HG03460 (cell line): Measurements from ENCODE around the gene SAMM50.

Source experiments
- ATAC-seq: cut with Tn5 transposase; IDR thresholded peaks from one replicate; pipeline ENCODE4 v1.9.1; 2021; ENCODE audit not compliant: unreplicated experiment

SAMM50 gene

DNA sequence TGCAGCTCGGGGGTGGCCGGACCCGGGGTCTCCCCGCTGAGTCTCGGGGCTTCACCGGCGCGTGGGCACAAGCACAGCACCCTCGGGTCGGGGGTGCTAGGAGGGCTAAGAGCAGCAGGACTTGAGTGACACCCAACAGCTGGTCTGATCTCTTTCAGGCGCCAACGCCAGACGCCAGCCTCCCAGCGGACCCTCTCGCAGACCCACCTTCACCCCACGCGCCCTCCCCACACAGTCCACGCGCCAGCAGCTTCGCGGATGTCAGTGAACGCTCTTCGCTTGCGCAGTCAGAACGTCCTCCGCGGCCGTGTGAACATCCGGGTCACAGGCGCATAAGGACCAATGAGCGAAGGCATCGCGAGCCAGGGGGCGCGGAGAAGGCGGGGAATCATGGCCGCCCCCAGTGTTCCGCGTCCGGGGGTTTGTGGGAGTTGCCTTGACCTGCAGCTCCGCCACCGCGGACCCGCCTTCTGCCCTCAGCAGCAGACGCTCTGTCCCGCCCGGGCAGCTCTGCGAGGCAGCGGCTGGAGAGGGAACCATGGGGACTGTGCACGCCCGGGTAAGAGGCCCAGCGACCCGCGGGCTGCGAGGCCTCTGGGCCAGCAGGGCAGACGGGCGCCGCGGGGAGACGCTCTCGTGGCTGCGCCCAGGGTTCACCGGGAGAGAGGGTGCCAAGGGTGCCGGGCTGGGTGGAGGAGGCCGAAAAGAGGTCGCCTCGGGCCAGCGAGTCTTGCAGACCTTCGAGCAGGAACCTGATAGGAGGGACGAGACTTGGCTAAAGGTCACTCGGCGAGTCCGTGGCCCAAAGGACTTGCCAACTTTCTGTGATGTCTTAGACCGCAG lies at the start of gene SAMM50:
Gene SAMM50, plus strand, starts transcription at position 403 of the 843 bp plus-strand sequence. Its CDS starts 136 bp downstream, at position 539.
- ATAC-seq: peak; percentile 87

DNA sequence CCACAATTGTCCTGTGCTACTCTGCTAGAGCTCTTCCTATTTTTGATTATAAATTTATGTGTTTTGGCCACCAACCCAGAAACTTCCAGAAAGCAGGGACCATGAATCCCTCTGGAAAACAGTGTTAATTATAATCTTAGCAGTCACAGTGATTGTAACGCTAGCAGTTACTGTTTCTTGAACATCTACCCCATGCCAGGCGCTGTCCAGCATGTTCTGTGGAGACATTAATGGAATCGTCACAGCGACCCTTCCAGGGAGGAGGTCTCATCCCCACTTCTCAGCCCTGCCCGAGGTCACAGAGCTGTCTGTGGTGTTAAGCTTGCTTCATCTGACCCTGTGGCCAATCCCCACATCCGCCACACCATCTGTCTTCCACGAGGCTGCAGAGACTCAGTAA lies 49.6 kb upstream of the SAMM50 start:
- ATAC-seq: no peak

DNA sequence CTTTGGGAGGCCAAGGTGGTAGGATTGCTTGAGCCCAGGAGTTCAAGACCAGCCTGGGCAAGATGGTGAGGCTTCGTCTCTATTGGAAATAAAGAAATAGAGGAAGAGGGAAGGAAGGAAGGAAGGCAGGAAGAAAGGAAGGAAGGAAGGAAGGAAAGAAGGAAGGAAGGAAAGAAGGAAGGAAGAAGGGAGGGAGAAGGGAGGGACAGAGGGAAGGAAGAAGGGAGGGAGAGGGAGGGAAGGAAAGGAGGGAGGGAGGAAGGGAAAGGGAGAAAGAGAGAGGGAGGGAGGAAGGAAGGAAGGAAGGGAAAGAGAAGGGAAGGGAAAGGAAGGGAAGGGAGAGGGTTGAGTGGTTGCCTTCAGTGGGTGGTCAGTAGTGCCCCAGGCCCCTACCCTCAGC lies 45.5 kb upstream of the SAMM50 start:
- ATAC-seq: no peak

DNA sequence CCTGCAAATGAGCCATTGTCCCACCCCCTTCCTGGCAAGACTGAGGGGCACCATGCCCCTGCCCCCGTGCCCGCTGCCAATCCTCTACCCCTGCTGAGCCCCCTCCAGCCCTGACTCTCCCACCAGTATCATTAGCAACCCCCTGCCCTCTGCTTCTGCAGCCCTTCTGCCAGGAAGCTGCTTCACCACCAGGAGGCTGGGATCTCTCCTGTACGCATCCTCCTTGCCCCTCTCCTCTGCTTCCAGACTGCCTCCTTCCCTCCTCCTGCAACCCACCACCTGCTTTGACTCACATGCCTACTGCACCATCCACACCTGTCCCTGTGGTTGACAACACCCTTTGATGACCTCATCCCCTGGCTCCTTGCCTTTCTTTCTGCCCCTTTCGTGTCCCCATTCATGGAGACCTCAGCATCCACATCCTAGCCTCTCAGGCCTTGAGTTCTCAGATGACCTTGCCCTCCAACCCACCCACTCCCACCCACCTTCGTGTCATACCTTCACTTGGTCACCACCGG lies 45.0 kb upstream of the SAMM50 start:
- ATAC-seq: no peak

DNA sequence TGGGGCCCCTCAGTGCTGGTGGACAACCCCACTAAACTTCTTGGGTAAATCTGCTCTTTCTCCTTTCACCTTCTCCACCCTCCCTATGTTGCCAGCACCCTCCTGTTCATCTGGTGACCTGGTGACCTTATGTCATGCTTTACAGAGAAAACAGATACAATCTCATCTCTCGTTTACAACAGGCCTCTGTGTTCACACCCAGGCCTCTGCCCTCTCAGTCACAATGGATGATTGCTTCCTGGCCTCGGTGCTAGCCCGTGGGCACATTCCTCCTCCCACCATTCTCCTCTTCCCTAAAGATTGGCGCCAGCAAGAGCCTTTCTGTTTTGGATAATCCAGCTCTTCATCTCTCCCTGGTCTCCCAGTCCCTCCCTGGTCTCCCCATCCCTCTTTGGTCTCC lies 43.9 kb upstream of the SAMM50 start:
- no peak for ATAC-seq

DNA sequence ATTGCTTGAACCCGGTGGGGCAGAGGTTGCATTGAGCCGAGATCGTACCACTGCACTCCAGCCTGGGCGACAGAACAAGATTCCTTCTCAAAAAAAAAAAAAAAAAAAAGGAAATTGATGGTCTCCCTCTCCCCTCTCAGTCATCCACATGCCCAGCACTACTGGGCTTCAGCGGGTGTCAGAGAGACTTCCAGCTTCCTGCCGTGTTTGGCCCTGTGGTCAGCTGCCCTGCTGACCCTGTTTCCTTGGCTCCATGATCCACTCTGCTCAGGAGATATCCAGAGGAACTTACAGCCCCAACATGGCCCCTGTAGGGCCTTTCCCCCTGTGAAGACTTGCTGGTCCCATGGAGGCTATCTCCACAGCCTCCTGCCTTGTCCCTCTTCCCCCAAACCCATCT lies 37.7 kb upstream of the SAMM50 start:
- no peak for ATAC-seq

DNA sequence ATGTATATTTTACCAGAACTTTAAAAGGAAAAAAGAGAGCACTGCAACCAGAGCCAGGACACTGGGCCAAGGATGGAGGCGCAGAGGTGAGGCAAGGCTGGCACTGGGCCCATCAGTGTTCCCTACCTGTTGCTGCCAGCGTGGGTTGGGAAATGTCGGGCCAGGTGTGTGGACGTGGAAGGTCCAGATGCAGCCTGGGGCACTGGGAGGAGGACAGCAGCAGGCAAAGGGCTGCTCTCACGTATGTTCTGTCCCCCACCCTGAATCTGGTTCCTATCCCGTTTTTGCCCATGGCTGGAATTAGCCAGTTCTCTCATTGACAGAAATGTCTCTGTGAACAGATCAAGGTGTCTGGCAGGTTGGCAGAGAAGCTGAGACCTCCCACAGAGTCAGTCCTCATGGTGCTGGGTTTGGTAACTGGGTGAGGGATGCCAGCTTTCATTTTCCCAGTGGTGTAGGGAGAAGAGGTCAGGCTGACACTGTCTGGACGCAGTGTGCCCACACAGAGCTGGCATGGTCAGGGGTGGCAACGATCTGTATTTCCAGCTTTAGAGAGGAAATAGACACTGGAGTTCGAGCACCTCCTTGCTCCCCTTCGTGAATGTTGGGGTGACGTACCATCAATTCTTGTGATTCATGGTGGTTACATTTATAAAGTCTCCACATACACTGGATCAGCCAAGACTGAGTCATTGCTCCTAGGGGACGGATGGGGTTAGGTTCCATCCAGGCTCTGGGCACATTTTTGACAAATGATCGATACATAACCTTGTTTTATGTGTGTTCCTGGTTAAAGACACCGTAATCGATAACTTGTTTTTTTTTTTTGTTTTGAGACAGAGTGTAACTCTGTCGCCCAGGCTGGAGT lies 35.9 kb upstream of the SAMM50 start:
- ATAC-seq: no peak

DNA sequence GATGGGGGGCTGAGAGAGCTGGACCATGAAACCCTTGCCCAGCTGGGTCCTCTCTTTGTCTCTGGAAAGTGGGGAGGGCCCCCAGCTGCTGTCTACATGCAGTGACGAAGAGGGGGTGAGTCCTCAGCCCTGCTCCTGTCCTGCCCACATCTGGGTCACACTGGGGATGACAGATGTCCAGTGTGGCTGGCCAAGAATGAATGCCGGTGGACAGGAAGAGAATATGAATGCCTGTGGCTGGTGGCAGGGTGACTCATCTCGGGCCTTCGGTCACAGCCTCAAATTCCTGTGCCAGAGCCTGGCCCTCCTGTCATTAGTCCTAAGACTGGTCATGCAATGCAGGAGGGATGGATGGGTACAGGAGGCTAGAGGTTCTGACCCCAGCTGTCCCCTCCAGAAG lies 33.9 kb upstream of the SAMM50 start:
- ATAC-seq: no peak

DNA sequence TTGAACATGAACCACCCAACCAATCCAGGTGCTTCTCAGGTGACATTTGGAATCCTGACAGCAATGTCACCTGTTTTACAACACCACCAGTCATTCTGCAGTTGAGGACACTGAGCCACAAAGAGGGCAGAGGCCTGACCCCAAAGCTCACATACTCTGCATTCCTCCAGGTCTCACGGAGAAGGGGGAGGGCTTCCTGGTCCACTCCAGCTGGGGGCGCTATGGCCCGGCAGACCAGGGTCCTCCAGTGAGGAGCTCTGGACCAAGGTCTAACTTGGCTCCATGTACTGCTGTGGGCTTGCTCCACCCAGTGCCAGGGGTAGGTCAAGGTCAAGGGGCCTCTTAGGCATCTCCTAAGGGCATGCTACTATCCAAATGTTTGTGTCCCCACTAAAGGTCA lies 33.1 kb upstream of the SAMM50 start:
- no peak for ATAC-seq

DNA sequence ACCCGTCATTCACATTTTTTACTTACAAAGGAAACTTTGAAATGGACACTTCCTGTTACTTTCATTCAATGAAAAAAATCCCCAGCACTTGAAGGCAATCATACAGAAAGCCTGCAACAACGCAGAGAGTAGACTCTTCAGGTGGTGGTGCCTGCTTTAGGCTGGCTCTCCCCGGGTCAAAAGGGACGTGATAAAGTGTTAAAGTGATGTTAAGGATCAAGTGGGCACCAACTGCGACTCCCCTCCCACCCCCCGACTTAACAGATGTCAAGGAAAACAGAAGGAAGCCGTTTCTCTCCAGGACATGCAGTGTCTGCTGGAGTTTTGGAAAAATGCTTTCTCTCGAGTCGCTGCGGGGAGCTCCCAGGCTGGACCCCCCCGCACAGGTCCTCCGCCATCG lies 32.1 kb upstream of the SAMM50 start:
- no peak for ATAC-seq

DNA sequence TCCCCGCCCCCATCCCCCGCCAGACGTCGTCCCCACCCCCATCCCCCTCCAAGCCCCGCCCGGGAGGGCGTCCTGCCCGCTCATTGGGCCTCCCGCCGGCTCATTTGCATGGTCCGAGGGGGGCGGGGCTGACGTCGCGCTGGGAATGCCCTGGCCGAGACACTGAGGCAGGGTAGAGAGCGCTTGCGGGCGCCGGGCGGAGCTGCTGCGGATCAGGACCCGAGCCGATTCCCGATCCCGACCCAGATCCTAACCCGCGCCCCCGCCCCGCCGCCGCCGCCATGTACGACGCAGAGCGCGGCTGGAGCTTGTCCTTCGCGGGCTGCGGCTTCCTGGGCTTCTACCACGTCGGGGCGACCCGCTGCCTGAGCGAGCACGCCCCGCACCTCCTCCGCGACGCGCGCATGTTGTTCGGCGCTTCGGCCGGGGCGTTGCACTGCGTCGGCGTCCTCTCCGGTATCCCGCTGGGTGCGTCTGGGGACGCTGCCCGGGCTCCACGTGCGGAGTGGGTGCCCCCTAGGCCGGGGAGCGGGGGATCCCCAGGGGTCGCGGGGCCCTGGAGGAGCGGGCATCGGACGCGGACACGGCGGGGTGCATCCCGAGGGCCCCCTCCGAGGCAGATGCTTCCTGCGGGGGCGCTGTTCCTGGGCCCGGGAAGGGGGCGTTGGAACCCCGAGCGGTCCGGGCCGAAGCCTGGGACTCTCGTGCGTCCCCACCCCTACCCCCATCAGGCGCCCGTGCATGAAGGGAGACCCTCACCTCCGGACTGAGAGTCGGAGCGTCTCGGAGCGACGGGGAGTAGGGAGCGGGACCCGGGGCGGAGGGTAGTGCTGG lies 31.4 kb upstream of the SAMM50 start, which contains the start of gene PNPLA3:
Gene PNPLA3, plus strand, starts transcription at position 175 of the 834 bp plus-strand sequence. Its CDS starts 107 bp downstream, at position 282.
- ATAC-seq: no peak

DNA sequence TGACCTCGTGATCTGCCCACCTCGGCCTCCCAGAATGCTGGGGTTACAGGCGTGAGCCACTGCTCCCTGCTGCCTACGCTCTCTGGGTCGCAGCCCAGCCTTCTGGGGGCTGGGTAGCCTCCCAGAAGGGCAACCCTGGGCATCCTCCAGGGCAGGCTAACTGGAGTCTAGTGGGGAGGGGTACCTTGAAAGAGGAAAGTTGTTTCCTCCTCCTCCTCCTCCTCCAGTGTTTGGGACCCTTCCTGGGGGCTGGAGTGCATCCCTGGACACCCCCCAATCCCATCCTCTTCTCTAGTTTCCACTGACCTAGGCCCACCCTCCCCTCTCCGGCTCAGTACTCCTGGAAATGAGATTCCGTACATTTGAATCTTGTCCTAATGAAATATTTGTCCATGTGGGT lies 30.4 kb upstream of the SAMM50 start:
- ATAC-seq: no peak

DNA sequence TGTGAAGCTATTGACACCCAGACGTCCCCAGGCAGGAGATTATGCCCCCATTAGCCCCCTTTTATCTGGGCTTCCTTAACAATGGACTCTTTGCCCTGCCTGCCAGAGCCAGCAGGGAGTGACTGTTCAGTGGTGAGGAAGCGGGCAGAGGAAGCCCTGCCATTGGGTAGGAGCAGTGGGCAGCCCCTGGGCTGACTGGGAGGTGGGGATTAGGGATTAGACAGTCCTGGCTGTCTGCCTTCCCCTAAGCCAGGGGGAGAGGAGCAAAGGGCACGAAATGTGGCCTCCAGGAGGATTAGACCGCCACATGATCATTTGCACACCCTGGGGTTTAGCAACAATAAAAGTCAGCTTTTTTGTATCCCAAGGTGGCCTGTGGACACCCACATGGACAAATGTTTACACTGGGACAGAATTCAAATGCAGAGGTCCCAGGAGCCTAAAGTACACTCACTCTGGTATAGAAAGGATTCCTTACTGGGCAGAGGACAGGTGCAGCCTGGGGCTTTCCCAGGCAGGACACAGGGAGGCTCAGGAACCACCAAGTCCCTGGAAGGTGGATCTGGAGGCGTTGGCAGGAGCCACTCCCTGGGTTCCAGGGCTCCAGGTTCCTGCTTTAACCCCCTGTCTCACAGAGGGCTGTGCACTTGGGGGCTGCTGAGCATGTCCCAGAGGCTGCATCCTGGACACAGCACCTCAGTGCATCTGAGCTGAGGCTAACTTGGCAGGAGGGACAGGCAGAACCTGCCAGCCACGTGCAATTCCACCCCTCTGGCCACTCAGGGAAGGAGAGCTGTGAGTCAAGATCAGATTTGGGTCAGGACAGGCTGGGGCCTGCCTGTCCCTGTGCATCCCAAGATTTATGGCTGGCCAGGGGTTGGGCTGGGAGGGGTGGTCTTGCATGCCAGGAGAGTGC lies 29.6 kb upstream of the SAMM50 start:
- no peak for ATAC-seq

DNA sequence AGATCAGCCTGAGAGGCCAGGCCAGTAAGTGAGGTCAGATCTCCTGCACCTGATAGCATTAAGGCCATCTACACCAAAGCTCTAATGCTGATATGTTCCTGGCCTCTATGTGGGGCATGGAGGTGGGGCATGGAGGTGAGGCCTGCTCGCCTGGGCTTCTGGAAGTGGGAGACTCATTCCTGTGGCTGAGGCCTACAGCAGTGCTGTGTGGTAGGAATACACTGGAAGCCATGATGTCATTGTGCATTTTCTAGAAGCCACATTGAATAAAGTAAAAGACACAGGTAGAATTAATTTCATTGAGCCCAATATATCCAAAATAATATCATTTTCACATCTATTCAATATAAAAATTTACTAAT lies 28.9 kb upstream of the SAMM50 start:
- ATAC-seq: no peak

DNA sequence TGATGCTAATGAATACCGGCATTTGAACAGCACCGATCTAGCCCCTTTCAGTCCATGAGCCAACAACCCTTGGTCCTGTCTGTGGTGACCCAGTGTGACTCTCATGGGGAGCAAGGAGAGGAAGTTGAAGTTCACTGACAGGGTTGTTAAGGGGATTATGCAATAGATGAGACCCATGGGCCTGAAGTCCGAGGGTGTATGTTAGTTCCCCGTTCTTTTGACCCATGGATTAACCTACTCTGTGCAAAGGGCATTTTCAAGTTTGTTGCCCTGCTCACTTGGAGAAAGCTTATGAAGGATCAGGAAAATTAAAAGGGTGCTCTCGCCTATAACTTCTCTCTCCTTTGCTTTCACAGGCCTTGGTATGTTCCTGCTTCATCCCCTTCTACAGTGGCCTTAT lies 26.8 kb upstream of the SAMM50 start:
- no peak for ATAC-seq

DNA sequence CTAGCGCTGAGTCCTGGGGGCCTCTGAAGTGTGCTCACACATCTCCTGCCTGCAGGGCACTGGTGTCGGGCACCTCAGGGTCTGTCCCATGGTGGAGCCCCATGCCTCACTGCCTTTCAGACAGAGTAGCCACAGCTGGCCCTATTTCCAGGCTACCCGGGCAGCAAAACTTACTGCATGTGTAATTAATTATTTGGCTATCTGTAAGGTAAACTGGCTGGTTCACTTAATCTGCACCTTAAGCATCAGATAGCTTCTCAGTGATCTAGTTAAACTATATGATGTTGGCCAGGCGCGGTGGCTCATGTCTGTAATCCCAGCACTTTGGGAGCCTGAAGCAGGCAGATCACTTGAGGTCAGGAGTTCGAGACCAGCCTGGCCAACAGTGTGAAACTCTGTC lies 26.3 kb upstream of the SAMM50 start:
- ATAC-seq: no peak

DNA sequence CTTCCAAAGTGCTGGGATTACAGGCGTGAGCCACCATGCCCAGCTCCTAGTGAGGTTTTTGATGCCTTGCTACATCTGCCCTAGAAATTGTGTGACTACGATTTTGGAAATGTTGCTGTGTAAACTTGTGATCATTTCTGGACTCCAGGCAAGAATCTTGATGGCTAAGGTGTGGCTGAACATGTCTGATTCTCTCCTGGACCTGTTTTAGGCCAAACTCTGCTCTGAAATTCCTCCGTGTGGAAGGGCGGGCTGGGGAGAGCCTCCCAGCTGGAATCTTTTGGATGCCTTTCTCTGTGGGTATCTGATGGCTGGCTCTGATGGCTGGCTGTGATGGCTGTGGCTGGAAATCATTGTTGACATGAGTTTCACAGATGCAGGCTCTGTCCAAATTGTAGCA lies 23.5 kb upstream of the SAMM50 start:
- ATAC-seq: no peak

DNA sequence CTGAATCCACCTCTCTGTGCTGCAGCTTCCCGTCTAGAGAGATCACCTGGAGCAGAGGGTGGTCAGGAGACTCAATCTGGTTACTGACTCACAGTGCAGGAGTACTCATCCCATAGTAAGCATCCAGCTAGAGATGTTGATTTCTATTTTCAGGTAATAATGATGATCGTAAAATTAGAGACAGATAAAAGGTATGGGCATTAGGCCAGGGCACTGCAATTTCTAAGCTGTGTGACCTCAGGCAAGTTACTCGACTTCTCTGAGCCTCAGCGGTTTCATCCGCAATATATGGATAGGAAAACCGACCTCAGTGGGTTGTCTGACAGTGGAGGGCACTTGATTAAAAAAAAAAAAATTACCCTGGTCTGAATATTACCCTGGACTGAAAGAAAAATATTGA lies 13.8 kb upstream of the SAMM50 start:
- ATAC-seq: no peak

DNA sequence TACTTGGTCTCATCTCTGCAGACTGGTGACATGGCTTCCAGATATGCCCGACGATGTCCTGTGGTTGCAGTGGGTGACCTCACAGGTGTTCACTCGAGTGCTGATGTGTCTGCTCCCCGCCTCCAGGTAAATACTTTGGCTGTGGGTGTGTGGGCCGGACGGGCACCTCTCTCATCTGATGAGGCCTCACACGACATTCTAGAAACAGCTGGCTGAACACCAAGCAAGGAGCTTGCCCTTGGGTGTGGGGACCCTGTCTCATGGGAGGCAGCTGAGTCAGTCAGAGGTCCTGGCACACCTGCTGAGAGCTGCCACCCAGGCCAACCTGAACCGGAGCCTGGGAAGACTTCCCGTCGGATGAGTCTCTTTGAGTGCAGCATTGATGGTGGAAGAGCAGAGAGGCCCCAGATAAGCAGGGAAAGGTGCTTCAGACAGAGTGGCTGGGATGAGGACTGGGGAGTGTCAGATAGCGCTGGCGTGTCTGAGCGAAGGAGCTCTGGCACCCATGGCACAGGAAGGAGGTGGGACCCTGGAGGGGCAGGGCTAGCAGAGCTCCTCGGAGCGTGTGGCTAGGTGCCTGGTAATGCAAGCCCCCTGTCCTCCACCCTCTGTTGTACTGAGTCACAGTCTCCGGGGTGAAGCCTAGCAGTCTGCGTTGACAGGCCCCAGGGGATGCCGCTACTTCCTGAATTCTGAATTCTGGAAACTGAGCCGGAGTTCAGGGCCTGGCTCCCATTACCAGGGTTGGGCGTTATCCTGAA lies 10.4 kb upstream of the SAMM50 start:
- ATAC-seq: no peak
